Prostate gland (tissue), 2 donors: ENCODE results near the gene MS4A6A.

Experiments used
- CTCF ChIP-seq, 4 experiments: fragments of 200-600 bp in 2 of 4; fragments of 450-650 bp in 2 of 4; sonication (generic) in 2 of 4; IDR thresholded peaks; 1 replicate in 3 of 4; 2 replicates in 1 of 4; pipeline ENCODE4 v1.5.1; 2016 to 2019; ENCODE audit warnings: antibody characterized with exemption in 4 of 4, mild to moderate bottlenecking in 2 of 4, moderate library complexity in 2 of 4
- POLR2A ChIP-seq: fragments of 450-650 bp; IDR thresholded peaks from one replicate; pipeline ENCODE4 v1.6.1; 2016; ENCODE audit warnings: antibody characterized with exemption, mild to moderate bottlenecking
- POLR2AphosphoS5 ChIP-seq: sonication (generic); formaldehyde crosslinking; IDR thresholded peaks from one replicate; pipeline ENCODE4 v1.6.1; 2017; ENCODE audit warnings: antibody characterized with exemption

GRCh38 chr11:60195923-60196368 is 13.1 kb upstream of the MS4A6A start:
- no peak for TF ChIP-seq CTCF (IDR thresholded peaks at IDR 0.05)
- no peak for TF ChIP-seq POLR2A
- TF ChIP-seq POLR2AphosphoS5 = no peak
